Gastrocnemius medialis (tissue), 4 donors: ENCODE results near the gene OSBPL2.

Experiments used
- CTCF ChIP-seq, 5 experiments: fragments of 450-650 bp in 3 of 5; fragments of 200-600 bp in 2 of 5; sonication (generic) in 2 of 5; IDR thresholded peaks in 4 of 5; conservative IDR thresholded peaks in 1 of 5; 1 replicate in 4 of 5; 2 replicates in 1 of 5; pipeline ENCODE4 v1.5.1; 2016 to 2019; ENCODE audit warnings: antibody characterized with exemption in 5 of 5, mild to moderate bottlenecking in 3 of 5, moderate library complexity in 3 of 5
- POLR2A ChIP-seq, 2 donors: fragments of 450-650 bp; IDR thresholded peaks; one replicate each; pipeline ENCODE4 v1.6.1; 2017; ENCODE audit warnings: antibody characterized with exemption in 2 of 2, mild to moderate bottlenecking in 2 of 2, moderate library complexity in 2 of 2

GRCh38 chr20:62240020-62240685 is 1.8 kb downstream of the OSBPL2 start:
- no peak for TF ChIP-seq CTCF (IDR thresholded peaks at IDR 0.05 in 4 of 5, conservative IDR thresholded peaks at IDR 0.05 in 1 of 5)
- no peak for TF ChIP-seq POLR2A (IDR thresholded peaks at IDR 0.05)
